Chondrocyte (in vitro differentiated cells): ENCODE data around the gene RNF180. TPM values are rescaled to one million over a fixed set of nuclear protein-coding genes. Genes with fewer than 3 reads are reported as not detected.

ENCODE experiments used
- DNase-seq: peaks from one replicate; pipeline ENCODE4 v3.0.0; 2021; ENCODE audit warnings: mixed read lengths, low spot score
- H3K27ac Mint-ChIP-seq: one replicate; pipeline ENCODE4 v1.8.0; 2021; ENCODE audit warnings: mild to moderate bottlenecking, moderate library complexity, mixed read lengths; ENCODE audit not compliant: unreplicated experiment
- H3K27me3 Mint-ChIP-seq: 2 replicates; pipeline ENCODE4 v1.8.0; 2021; ENCODE audit warnings: low read depth, mixed read lengths
- H3K36me3 Mint-ChIP-seq: 2 replicates; pipeline ENCODE4 v1.8.0; 2021; ENCODE audit warnings: low read depth, mixed read lengths
- H3K4me1 Mint-ChIP-seq: 2 replicates; pipeline ENCODE4 v1.8.0; 2021; ENCODE audit warnings: low read depth, mild to moderate bottlenecking, mixed read lengths
- H3K4me3 Mint-ChIP-seq: one replicate; pipeline ENCODE4 v1.8.0; 2021; ENCODE audit warnings: mild to moderate bottlenecking, moderate library complexity, mixed read lengths; ENCODE audit not compliant: unreplicated experiment
- H3K9me3 Mint-ChIP-seq: 2 replicates; pipeline ENCODE4 v1.8.0; 2021; ENCODE audit warnings: low read depth, mixed read lengths
- CTCF ChIP-seq: fragments of 200-600 bp; sonication (generic); IDR thresholded peaks from 2 replicates; pipeline ENCODE4 v1.5.0; 2021; ENCODE audit warnings: antibody characterized with exemption, mild to moderate bottlenecking, moderate library complexity
- total RNA-seq: library from RNA; stranded (reverse); gene quantifications from 3 replicates; pipeline ENCODE4 v1.2.1, GENCODE V29; 2021

Gene RNF180
- total RNA-seq, 1 donor from 2014 or later = 5.8 TPM

- H3K36me3 Mint-ChIP-seq = no peaks in the 10 kb centered on the region
- DNase-seq = no peak
- no peak for TF ChIP-seq CTCF
- H3K9me3 Mint-ChIP-seq = peaks cover 9% of the 10 kb centered on the region
- H3K4me1 Mint-ChIP-seq = no peaks in the 10 kb centered on the region
- H3K4me3 Mint-ChIP-seq = no peak overlapping the region
- no peak overlapping the region for H3K27ac Mint-ChIP-seq
- H3K27me3 Mint-ChIP-seq = no peaks in the 10 kb centered on the region
Measured at GRCh38 chr5:64341340-64341739, 175.7 kb downstream of the RNF180 start.

- no peak overlapping the region for H3K4me3 Mint-ChIP-seq
- no peak overlapping the region for H3K27ac Mint-ChIP-seq
- no peaks in the 10 kb centered on the region for H3K36me3 Mint-ChIP-seq
- H3K9me3 Mint-ChIP-seq = peaks cover 9% of the 10 kb centered on the region
- no peak for DNase-seq
- no peaks in the 10 kb centered on the region for H3K4me1 Mint-ChIP-seq
- no peak for TF ChIP-seq CTCF
- no peaks in the 10 kb centered on the region for H3K27me3 Mint-ChIP-seq
Measured at GRCh38 chr5:64344501-64344900, 178.9 kb downstream of the RNF180 start.

- H3K27me3 Mint-ChIP-seq = no peaks in the 10 kb centered on the region
- no peak overlapping the region for H3K27ac Mint-ChIP-seq
- H3K4me3 Mint-ChIP-seq = no peak overlapping the region
- no peak for DNase-seq
- TF ChIP-seq CTCF = peak; percentile 61
- H3K36me3 Mint-ChIP-seq = peaks cover 2% of the 10 kb centered on the region
- H3K9me3 Mint-ChIP-seq = peaks cover 15% of the 10 kb centered on the region
- H3K4me1 Mint-ChIP-seq = no peaks in the 10 kb centered on the region
Measured at GRCh38 chr5:64347309-64347708, 181.7 kb downstream of the RNF180 start.

- no peak for TF ChIP-seq CTCF
- Mint-ChIP-seq H3K36me3 (peaks cover 5% of the 10 kb centered on the region), H3K4me3 (no peak overlapping the region), H3K9me3 (peaks cover 44% of the 10 kb centered on the region), H3K27me3 (no peaks in the 10 kb centered on the region), H3K4me1 (no peaks in the 10 kb centered on the region), H3K27ac (no peak overlapping the region)
- DNase-seq = no peak
Measured at GRCh38 chr5:64364426-64364825, 198.8 kb downstream of the RNF180 start.

GRCh38 chr5:64384765-64385164 lies 219.1 kb downstream of the RNF180 start:
- no peaks in the 10 kb centered on the region for H3K4me1 Mint-ChIP-seq
- H3K4me3 Mint-ChIP-seq = no peak overlapping the region
- H3K27ac Mint-ChIP-seq = no peak overlapping the region
- TF ChIP-seq CTCF = peak; percentile 71
- no peak for DNase-seq
- H3K27me3 Mint-ChIP-seq = peaks cover 10% of the 10 kb centered on the region
- H3K36me3 Mint-ChIP-seq = no peaks in the 10 kb centered on the region
- no peaks in the 10 kb centered on the region for H3K9me3 Mint-ChIP-seq
